Measurements from ENCODE around the gene SDF2L1.

DNA sequence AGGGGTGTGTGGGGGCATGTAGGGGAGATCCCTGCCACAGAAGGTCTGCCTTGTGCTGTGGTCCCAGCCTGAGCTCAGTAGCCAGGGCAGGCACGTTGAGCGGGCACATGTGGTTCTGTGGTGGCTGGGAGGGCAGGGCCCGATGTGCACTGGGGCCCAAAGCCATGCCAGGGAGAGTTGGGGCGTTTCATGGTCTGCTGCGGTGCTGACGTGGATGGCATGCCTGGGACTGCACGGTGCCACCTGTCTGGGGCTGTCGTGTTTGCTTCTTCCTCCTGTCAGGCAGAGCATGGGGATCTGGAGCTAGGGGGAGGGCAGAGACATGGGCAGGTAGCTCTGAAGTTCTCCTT lies 43.0 kb downstream of the SDF2L1 start:
- TF ChIP-seq, protein P1, sequence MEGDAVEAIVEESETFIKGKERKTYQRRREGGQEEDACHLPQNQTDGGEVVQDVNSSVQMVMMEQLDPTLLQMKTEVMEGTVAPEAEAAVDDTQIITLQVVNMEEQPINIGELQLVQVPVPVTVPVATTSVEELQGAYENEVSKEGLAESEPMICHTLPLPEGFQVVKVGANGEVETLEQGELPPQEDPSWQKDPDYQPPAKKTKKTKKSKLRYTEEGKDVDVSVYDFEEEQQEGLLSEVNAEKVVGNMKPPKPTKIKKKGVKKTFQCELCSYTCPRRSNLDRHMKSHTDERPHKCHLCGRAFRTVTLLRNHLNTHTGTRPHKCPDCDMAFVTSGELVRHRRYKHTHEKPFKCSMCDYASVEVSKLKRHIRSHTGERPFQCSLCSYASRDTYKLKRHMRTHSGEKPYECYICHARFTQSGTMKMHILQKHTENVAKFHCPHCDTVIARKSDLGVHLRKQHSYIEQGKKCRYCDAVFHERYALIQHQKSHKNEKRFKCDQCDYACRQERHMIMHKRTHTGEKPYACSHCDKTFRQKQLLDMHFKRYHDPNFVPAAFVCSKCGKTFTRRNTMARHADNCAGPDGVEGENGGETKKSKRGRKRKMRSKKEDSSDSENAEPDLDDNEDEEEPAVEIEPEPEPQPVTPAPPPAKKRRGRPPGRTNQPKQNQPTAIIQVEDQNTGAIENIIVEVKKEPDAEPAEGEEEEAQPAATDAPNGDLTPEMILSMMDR (IDR thresholded peaks at IDR 0.05) = no peak
- no peak for TF ChIP-seq POLR2A (IDR thresholded peaks at IDR 0.05)

Data from uterus (tissue), 2 donors.